MM.1S (cell line): ENCODE results near the gene MSS51.

Experiments used
- DNase-seq: peaks from one replicate; pipeline ENCODE4 v3.0.0-alpha.2; 2015
- H2AFZ ChIP-seq: fragments of 300-600 bp; sonication (generic); 2 replicates; pipeline ENCODE4 v1.6.0; 2016; ENCODE audit warnings: antibody characterized with exemption, low read length
- H3F3A ChIP-seq: fragments of 300-600 bp; sonication (generic); 2 replicates; pipeline ENCODE4 v1.6.1; 2016; ENCODE audit warnings: mild to moderate bottlenecking, antibody characterized with exemption, low read length, moderate library complexity, mixed read lengths; ENCODE audit not compliant: insufficient read depth
- H3K27ac ChIP-seq: fragments of 300-600 bp; sonication (generic); 2 replicates; pipeline ENCODE4 v1.5.1; 2016; ENCODE audit warnings: mild to moderate bottlenecking, low read length
- H3K27me3 ChIP-seq: fragments of 300-600 bp; sonication (generic); replicated peaks from 2 replicates; pipeline ENCODE4 v1.6.0; 2016; ENCODE audit warnings: low read length; ENCODE audit not compliant: insufficient read depth
- H3K36me3 ChIP-seq: fragments of 300-600 bp; sonication (generic); replicated peaks from 2 replicates; pipeline ENCODE4 v1.6.1; 2016; ENCODE audit warnings: mild to moderate bottlenecking, low read length, mixed read lengths; ENCODE audit not compliant: insufficient read depth
- H3K4me1 ChIP-seq: fragments of 300-600 bp; sonication (generic); 2 replicates; pipeline ENCODE4 v1.6.1; 2016; ENCODE audit warnings: low read length, mixed read lengths
- H3K4me2 ChIP-seq: fragments of 300-600 bp; sonication (generic); 2 replicates; pipeline ENCODE4 v1.6.0; 2016; ENCODE audit warnings: low read depth, low read length
- H3K4me3 ChIP-seq: fragments of 300-600 bp; sonication (generic); 2 replicates; pipeline ENCODE4 v1.5.1; 2016; ENCODE audit warnings: low read length, mixed read lengths
- H3K79me2 ChIP-seq: fragments of 300-600 bp; sonication (generic); 2 replicates; pipeline ENCODE4 v1.6.1; 2016; ENCODE audit warnings: mixed run types, low read length, mixed read lengths
- H3K9ac ChIP-seq: fragments of 300-600 bp; sonication (generic); 2 replicates; pipeline ENCODE4 v1.6.1; 2016; ENCODE audit warnings: low read length, mixed read lengths
- H3K9me2 ChIP-seq: fragments of 300-600 bp; sonication (generic); replicated peaks from 2 replicates; pipeline ENCODE4 v1.6.1; 2016; ENCODE audit warnings: mild to moderate bottlenecking, low read length, mixed read lengths; ENCODE audit not compliant: insufficient read depth
- H3K9me3 ChIP-seq: fragments of 300-600 bp; sonication (generic); replicated peaks from 2 replicates; pipeline ENCODE4 v1.6.1; 2016; ENCODE audit warnings: mild to moderate bottlenecking, low read length, mixed read lengths; ENCODE audit not compliant: insufficient read depth
- H4K20me1 ChIP-seq: fragments of 300-600 bp; sonication (generic); 2 replicates; pipeline ENCODE4 v1.6.1; 2016; ENCODE audit warnings: mild to moderate bottlenecking, low read length, moderate library complexity, mixed read lengths; ENCODE audit not compliant: insufficient read depth
- EZH2 ChIP-seq: fragments of 300-600 bp; sonication (generic); optimal IDR thresholded peaks from 2 replicates; pipeline ENCODE3; 2017; ENCODE audit warnings: low read depth, mild to moderate bottlenecking, antibody characterized with exemption, low read length, mixed read lengths
- EZH2phosphoT487 ChIP-seq: fragments of 300-600 bp; sonication (generic); IDR thresholded peaks from 2 replicates; pipeline ENCODE4 v1.6.1; 2018; ENCODE audit warnings: antibody characterized with exemption, low read length
- TF ChIP-seq, protein P1 (sequence below): fragments of 300-600 bp; sonication (generic); IDR thresholded peaks from 2 replicates; pipeline ENCODE4 v1.5.1; 2016; ENCODE audit warnings: antibody characterized with exemption, low read length, mixed read lengths

MSS51 gene

DNA sequence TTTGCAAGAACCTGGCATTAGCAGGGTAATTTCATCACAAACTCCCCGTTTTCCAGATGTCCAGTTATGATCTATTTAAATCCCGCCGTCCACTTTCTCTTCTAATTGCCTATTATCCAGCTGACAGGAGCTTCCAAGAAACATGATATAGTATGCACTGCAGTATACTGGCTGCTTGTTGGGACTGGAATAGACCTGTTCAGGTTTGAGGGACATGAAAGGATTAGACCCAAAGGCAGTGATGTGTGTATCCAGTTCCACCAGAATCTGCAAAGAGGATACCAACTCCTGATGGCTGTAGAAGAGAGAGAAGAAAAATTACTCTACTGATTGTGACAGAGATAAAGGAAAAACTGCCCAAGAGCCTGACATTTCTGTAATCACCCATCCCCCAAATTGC is 8.9 kb downstream of the MSS51 start:
- Histone ChIP-seq H3F3A (no peaks in the 10 kb centered on the region), H3K4me1 (no peaks in the 10 kb centered on the region), H3K4me2 (no peak overlapping the region), H2AFZ (no peak overlapping the region), H3K9ac (no peak overlapping the region), H3K4me3 (no peak overlapping the region), H3K27ac (no peak overlapping the region), H3K79me2 (no peaks in the 10 kb centered on the region), H3K9me2 (no peaks in the 10 kb centered on the region), H3K36me3 (no peaks in the 10 kb centered on the region), H3K9me3 (no peaks in the 10 kb centered on the region), H4K20me1 (no peaks in the 10 kb centered on the region), H3K27me3 (no peaks in the 10 kb centered on the region)
- no peak for DNase-seq
- no peak for TF ChIP-seq EZH2
- TF ChIP-seq, protein P1, sequence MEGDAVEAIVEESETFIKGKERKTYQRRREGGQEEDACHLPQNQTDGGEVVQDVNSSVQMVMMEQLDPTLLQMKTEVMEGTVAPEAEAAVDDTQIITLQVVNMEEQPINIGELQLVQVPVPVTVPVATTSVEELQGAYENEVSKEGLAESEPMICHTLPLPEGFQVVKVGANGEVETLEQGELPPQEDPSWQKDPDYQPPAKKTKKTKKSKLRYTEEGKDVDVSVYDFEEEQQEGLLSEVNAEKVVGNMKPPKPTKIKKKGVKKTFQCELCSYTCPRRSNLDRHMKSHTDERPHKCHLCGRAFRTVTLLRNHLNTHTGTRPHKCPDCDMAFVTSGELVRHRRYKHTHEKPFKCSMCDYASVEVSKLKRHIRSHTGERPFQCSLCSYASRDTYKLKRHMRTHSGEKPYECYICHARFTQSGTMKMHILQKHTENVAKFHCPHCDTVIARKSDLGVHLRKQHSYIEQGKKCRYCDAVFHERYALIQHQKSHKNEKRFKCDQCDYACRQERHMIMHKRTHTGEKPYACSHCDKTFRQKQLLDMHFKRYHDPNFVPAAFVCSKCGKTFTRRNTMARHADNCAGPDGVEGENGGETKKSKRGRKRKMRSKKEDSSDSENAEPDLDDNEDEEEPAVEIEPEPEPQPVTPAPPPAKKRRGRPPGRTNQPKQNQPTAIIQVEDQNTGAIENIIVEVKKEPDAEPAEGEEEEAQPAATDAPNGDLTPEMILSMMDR = no peak
- no peak for TF ChIP-seq EZH2phosphoT487

DNA sequence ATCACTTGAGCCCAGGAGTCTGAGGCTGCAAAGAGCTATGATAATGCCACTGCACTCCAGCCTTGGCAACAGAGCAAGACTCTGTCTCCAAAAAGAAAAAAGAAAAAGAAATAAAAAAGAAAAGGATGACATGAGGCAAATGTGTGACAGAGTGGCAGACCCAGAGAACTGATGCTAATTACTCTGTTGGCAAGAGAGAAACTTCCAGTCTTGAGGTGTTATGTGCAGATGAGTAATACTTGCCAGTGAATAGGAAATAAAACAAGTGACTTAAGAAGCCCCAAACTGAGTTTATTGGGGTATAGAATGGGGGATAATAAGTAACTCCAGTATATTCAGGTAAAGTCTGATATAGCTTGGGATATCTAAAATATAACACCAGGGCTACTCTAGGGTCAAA is 10.1 kb downstream of the MSS51 start:
- Histone ChIP-seq H3K36me3 (no peaks in the 10 kb centered on the region), H3K9me3 (no peaks in the 10 kb centered on the region), H3K4me2 (no peak overlapping the region), H3F3A (no peaks in the 10 kb centered on the region), H3K4me3 (no peak overlapping the region), H4K20me1 (no peaks in the 10 kb centered on the region), H2AFZ (no peak overlapping the region), H3K4me1 (no peaks in the 10 kb centered on the region), H3K79me2 (no peaks in the 10 kb centered on the region), H3K9me2 (no peaks in the 10 kb centered on the region), H3K27me3 (no peaks in the 10 kb centered on the region), H3K9ac (no peak overlapping the region), H3K27ac (no peak overlapping the region)
- TF ChIP-seq EZH2phosphoT487 = no peak
- no peak for DNase-seq

- no peak overlapping the region for H3K4me3 ChIP-seq
- no peaks in the 10 kb centered on the region for H3K9me3 ChIP-seq
- no peaks in the 10 kb centered on the region for H4K20me1 ChIP-seq
- no peak overlapping the region for H3K27ac ChIP-seq
- H3K27me3 ChIP-seq = no peaks in the 10 kb centered on the region
- no peak for DNase-seq
- H3K4me2 ChIP-seq = no peak overlapping the region
- H3K36me3 ChIP-seq = no peaks in the 10 kb centered on the region
- no peaks in the 10 kb centered on the region for H3K9me2 ChIP-seq
- no peak overlapping the region for H2AFZ ChIP-seq
- no peak overlapping the region for H3K9ac ChIP-seq
- TF ChIP-seq EZH2phosphoT487 = no peak
- TF ChIP-seq, protein P1 = no peak
- H3K79me2 ChIP-seq = peaks cover 22% of the 10 kb centered on the region
- H3F3A ChIP-seq = peaks cover 14% of the 10 kb centered on the region
- H3K4me1 ChIP-seq = peaks cover 7% of the 10 kb centered on the region; the same call in 1 of the 2 replicates
Measured at GRCh38 chr10:73416571-73416970, 16.8 kb downstream of the MSS51 start.

- H3K9me2 ChIP-seq = no peaks in the 10 kb centered on the region
- DNase-seq = peak; percentile 17
- H3K9me3 ChIP-seq = no peaks in the 10 kb centered on the region
- H3K79me2 ChIP-seq = peaks cover 44% of the 10 kb centered on the region
- peak overlapping the region; percentile 98; the same call in 1 of the 2 replicates for H3K9ac ChIP-seq
- peak overlapping the region; percentile 82 for H2AFZ ChIP-seq
- peak overlapping the region; percentile 91 for H3K4me2 ChIP-seq
- no peak for TF ChIP-seq EZH2
- TF ChIP-seq, protein P1 = no peak
- TF ChIP-seq EZH2phosphoT487 = no peak
- no peaks in the 10 kb centered on the region for H3K27me3 ChIP-seq
- H3K4me1 ChIP-seq = peaks cover 7% of the 10 kb centered on the region; the same call in 1 of the 2 replicates
- H4K20me1 ChIP-seq = no peaks in the 10 kb centered on the region
- no peak overlapping the region for H3K27ac ChIP-seq
- H3K4me3 ChIP-seq = peak overlapping the region; percentile 94
- H3F3A ChIP-seq = peaks cover 14% of the 10 kb centered on the region
- H3K36me3 ChIP-seq = no peaks in the 10 kb centered on the region
Measured at GRCh38 chr10:73414230-73414945, 19.0 kb downstream of the MSS51 start.
